ENCODE results near the gene CCL13.
"Not testable (repeated sequence)": the region's sequence is repeated elsewhere in the genome, so short reads cannot be mapped to it uniquely, and the experiment has no call there.

CCL13 gene

DNA sequence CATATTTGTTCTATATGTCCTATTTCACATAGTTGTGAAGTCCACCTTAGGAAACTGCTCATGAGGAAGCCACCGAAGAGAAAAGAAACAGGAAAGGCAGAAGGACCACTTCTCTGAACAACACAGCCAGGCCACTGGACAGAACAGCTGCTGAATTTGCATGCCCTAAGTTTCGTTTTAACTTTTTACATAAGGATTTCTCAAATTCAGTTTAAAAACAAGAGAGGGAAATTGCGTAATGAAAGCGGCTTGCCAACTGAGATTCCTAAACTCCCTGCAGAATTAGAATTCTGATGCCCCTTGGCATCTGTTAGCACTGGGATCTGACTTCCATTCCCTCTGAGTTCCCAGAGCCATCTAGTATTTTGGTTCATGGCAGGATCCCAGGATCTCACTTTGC, 42.0 kb upstream of the CCL13 start:
- Mint-ChIP-seq H3K36me3 (ENCODE audit: low read depth) (no peaks in the 10 kb centered on the region), H3K27me3 (ENCODE audit: low read depth, poor library complexity) (peaks cover 30% of the 10 kb centered on the region), H3K27ac (no peak overlapping the region), H3K4me1 (no peaks in the 10 kb centered on the region), H3K4me3 (no peak overlapping the region), H3K9me3 (no peaks in the 10 kb centered on the region)
- no peak for TF ChIP-seq CTCF (IDR thresholded peaks at IDR 0.05)
- DNase-seq, result no peak

- H3K4me3 Mint-ChIP-seq, result no peak overlapping the region
- TF ChIP-seq CTCF (IDR thresholded peaks at IDR 0.05), result no peak
- H3K27ac Mint-ChIP-seq, result no peak overlapping the region
- no peaks in the 10 kb centered on the region for H3K9me3 Mint-ChIP-seq
- no peaks in the 10 kb centered on the region for H3K4me1 Mint-ChIP-seq
- DNase-seq, result no peak
- peaks cover 15% of the 10 kb centered on the region for H3K27me3 Mint-ChIP-seq (ENCODE audit: low read depth, poor library complexity)
- no peaks in the 10 kb centered on the region for H3K36me3 Mint-ChIP-seq (ENCODE audit: low read depth)
These were observed 37.8 kb upstream of the CCL13 start for GRCh38 chr17:34318474-34318873.

DNA sequence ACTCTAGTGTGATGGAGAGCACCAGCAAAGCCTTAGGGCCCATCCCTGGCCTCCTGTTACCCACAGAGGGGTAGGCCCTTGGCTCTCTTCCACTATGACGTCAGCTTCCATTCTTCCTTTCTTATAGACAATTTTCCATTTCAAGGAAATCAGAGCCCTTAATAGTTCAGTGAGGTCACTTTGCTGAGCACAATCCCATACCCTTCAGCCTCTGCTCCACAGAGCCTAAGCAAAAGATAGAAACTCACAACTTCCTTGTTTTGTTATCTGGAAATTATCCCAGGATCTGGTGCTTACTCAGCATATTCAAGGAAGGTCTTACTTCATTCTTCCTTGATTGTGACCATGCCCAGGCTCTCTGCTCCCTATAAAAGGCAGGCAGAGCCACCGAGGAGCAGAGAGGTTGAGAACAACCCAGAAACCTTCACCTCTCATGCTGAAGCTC, 37.2 kb upstream of the CCL13 start, which contains the start of gene CCL8:
TSS of gene CCL8 (plus strand) at position 397 of the 445 bp plus-strand sequence. CDS start 67 bp downstream, outside the sequence.
- no peak within 1 kb of the TSS for H3K27ac Mint-ChIP-seq
- TF ChIP-seq CTCF (IDR thresholded peaks at IDR 0.05), result no peak
- H3K27me3 Mint-ChIP-seq (ENCODE audit: low read depth, poor library complexity), result peaks cover 9% of the 10 kb centered on the region
- no peak for DNase-seq
- H3K36me3 Mint-ChIP-seq (ENCODE audit: low read depth), result no peaks in the 10 kb centered on the region
- no peaks in the 10 kb centered on the region for H3K4me1 Mint-ChIP-seq
- no peak within 1 kb of the TSS for H3K4me3 Mint-ChIP-seq
- peaks cover 2% of the 10 kb centered on the region for H3K9me3 Mint-ChIP-seq

DNA sequence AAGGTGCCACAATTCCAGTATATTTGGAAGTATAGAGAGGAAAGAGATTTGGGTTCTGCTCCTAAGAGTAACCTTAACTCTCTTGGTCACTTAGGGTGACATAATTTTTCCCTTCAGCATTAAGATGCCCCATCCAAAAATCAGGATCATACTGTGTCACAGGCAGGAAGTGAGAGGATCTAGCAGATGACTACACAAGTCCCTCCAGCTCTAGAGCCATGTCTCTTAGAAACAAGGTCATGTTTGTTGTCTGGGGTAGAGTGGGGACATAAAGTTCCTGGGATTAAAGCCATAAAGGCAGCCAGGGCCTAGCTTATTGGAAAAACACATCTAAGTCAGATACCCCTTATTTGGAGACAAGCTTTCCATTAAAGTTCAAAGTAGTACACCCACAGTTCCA, 34.3 kb upstream of the CCL13 start:
- no peak for TF ChIP-seq CTCF (IDR thresholded peaks at IDR 0.05)
- Mint-ChIP-seq H3K4me3 (no peak overlapping the region), H3K9me3 (peaks cover 19% of the 10 kb centered on the region), H3K36me3 (ENCODE audit: low read depth) (no peaks in the 10 kb centered on the region), H3K4me1 (no peaks in the 10 kb centered on the region), H3K27me3 (ENCODE audit: low read depth, poor library complexity) (peaks cover 10% of the 10 kb centered on the region), H3K27ac (no peak overlapping the region)
- no peak for DNase-seq

- not testable (repeated sequence) for H3K36me3 Mint-ChIP-seq (ENCODE audit: low read depth); DNase-seq; H3K4me3 Mint-ChIP-seq; H3K4me1 Mint-ChIP-seq; H3K27ac Mint-ChIP-seq
- H3K27me3 Mint-ChIP-seq (ENCODE audit: low read depth, poor library complexity), result peaks cover 10% of the 10 kb centered on the region
- peaks cover 19% of the 10 kb centered on the region for H3K9me3 Mint-ChIP-seq
These were observed 28.7 kb upstream of the CCL13 start for GRCh38 chr17:34327580-34327979.

- TF ChIP-seq CTCF (IDR thresholded peaks at IDR 0.05), result no peak
- Mint-ChIP-seq H3K27ac (no peak overlapping the region), H3K27me3 (ENCODE audit: low read depth, poor library complexity) (peaks cover 4% of the 10 kb centered on the region), H3K36me3 (ENCODE audit: low read depth) (no peaks in the 10 kb centered on the region), H3K4me3 (no peak overlapping the region), H3K9me3 (peaks cover 20% of the 10 kb centered on the region), H3K4me1 (no peaks in the 10 kb centered on the region)
- DNase-seq, result no peak
These were observed 18.6 kb upstream of the CCL13 start for GRCh38 chr17:34337701-34338100.
